MCF 10A (cell line): ENCODE results near the gene NME2. TPM values are rescaled to one million over a fixed set of nuclear protein-coding genes. Genes with fewer than 3 reads are reported as not detected.
A peak's percentile ranks its signal among the peaks of the same experiment; 100 is the strongest.

Experiments used
- BruUV-seq: library from RNA; stranded (reverse); fragments of 400-500 nt; replicated peaks from 2 replicates; lab custom pipeline; 2021; lab: Mats Ljungman, UMichigan
- CTCF ChIA-PET: fragments of 300-600 bp; sonication (Branson Sonifier 250); formaldehyde crosslinking; extraction: SDS; loops from one replicate; lab custom pipeline; 2021; ENCODE audit warnings: antibody characterized with exemption, inconsistent platforms; lab: Yijun Ruan, JAX
- POLR2A ChIA-PET: fragments of 300-600, 350-650 bp; sonication (Branson Sonifier 250); formaldehyde crosslinking; extraction: SDS; loops from one replicate; lab custom pipeline; 2020; ENCODE audit warnings: antibody characterized with exemption, inconsistent platforms; lab: Yijun Ruan, JAX
- DNase-seq: peaks from one replicate; pipeline ENCODE4 v3.0.0-alpha.2; 2018; ENCODE audit not compliant: unreplicated experiment
- H3K27ac Mint-ChIP-seq: one replicate; pipeline ENCODE4 v1.8.0; 2022; ENCODE audit warnings: mild to moderate bottlenecking, low read depth, mixed read lengths; ENCODE audit not compliant: unreplicated experiment
- H3K27me3 Mint-ChIP-seq: one replicate; pipeline ENCODE4 v1.8.0; 2022; ENCODE audit warnings: mixed read lengths; ENCODE audit not compliant: insufficient read depth, unreplicated experiment
- H3K36me3 Mint-ChIP-seq: one replicate; pipeline ENCODE4 v1.8.0; 2022; ENCODE audit warnings: mild to moderate bottlenecking, moderate library complexity, mixed read lengths; ENCODE audit not compliant: insufficient read depth, unreplicated experiment
- H3K4me1 Mint-ChIP-seq: one replicate; pipeline ENCODE4 v1.8.0; 2022; ENCODE audit warnings: mixed read lengths; ENCODE audit not compliant: insufficient read depth, unreplicated experiment
- H3K4me3 Mint-ChIP-seq: one replicate; pipeline ENCODE4 v1.8.0; 2022; ENCODE audit warnings: mild to moderate bottlenecking, moderate library complexity, mixed read lengths; ENCODE audit not compliant: unreplicated experiment
- H3K9me3 Mint-ChIP-seq: one replicate; pipeline ENCODE4 v1.8.0; 2022; ENCODE audit warnings: mixed read lengths; ENCODE audit not compliant: unreplicated experiment
- CTCF ChIP-seq: fragments of 200-600 bp; IDR thresholded peaks from one replicate; pipeline ENCODE4 v1.8.0; 2022; ENCODE audit warnings: antibody characterized with exemption, mild to moderate bottlenecking; ENCODE audit not compliant: unreplicated experiment
- intact Hi-C: fragments of 100-400 bp; cut with micrococcal nuclease; formaldehyde crosslinking; loops from 2 replicates; pipeline ENCODE4 v1.14.1; 2022
- total RNA-seq: library from RNA; stranded (reverse); gene quantifications from 2 replicates; pipeline ENCODE4 v1.2.3, GENCODE V29; 2022

NME2 gene
- total RNA-seq, 1 experiment from 2014 or later, result 1,033 TPM

- CTCF ChIA-PET, result interaction anchor here (0.5 to 1.7 kb wide), 5 partner anchors 12 to 135 kb away, joined by 3 to 6 read pairs (median 5); partner anchors contain the start of gene NME1
- no peak overlapping the region for H3K27ac Mint-ChIP-seq
- no peaks in the 10 kb centered on the region for H3K9me3 Mint-ChIP-seq
- POLR2A ChIA-PET, result interaction anchor here (1.3 to 3.8 kb wide), 2 partner anchors 13 to 15 kb away, joined by 3 to 13 read pairs; partner anchors contain the start of gene SPAG9
- H3K27me3 Mint-ChIP-seq, result no peaks in the 10 kb centered on the region
- no peaks in the 10 kb centered on the region for H3K4me1 Mint-ChIP-seq
- no peak for TF ChIP-seq CTCF
- intact Hi-C loops, result no loop called here
- no peak overlapping the region for H3K4me3 Mint-ChIP-seq
- no peaks in the 10 kb centered on the region for H3K36me3 Mint-ChIP-seq
- no TSS peak for BruUV-seq
- DNase-seq, result no peak
Measured at GRCh38 chr17:51135956-51136355, 30.3 kb upstream of the NME2 start.

GRCh38 chr17:51142597-51142996 is 23.6 kb upstream of the NME2 start:
- Mint-ChIP-seq H3K27me3 (no peaks in the 10 kb centered on the region), H3K9me3 (no peaks in the 10 kb centered on the region)
- POLR2A ChIA-PET, result interaction anchor here (1.3 kb wide), 1 partner anchor 10 kb away, joined by 6 read pairs; the partner anchor contains the start of gene NME1

GRCh38 chr17:51144266-51145022 is 21.8 kb upstream of the NME2 start:
- H3K4me3 Mint-ChIP-seq, result no peak overlapping the region
- H3K36me3 Mint-ChIP-seq, result no peaks in the 10 kb centered on the region
- H3K9me3 Mint-ChIP-seq, result no peaks in the 10 kb centered on the region
- H3K27ac Mint-ChIP-seq, result peak overlapping the region; percentile 24
- no peaks in the 10 kb centered on the region for H3K4me1 Mint-ChIP-seq
- no peaks in the 10 kb centered on the region for H3K27me3 Mint-ChIP-seq
- no peak for DNase-seq
- ChIA-PET POLR2A (no interaction called here), CTCF (interaction anchor here (0.7 to 2.8 kb wide), 2 partner anchors 9 to 779 kb away, joined by 3 to 12 read pairs; partner anchors contain the start of gene NME1)
- intact Hi-C loops, result no loop called here
- no TSS peak for BruUV-seq
- no peak for TF ChIP-seq CTCF

More at GRCh38 chr17:51142597-51142996, 23.6 kb upstream of the NME2 start:
- BruUV-seq, result no TSS peak
- Mint-ChIP-seq H3K27ac (no peak overlapping the region), H3K4me1 (no peaks in the 10 kb centered on the region), H3K36me3 (no peaks in the 10 kb centered on the region), H3K4me3 (no peak overlapping the region)
- CTCF ChIA-PET, result interaction anchor here (0.5 to 2.8 kb wide), 3 partner anchors 11 to 141 kb away, joined by 3 to 12 read pairs (median 3); partner anchors contain the start of gene NME1
- intact Hi-C loops, result no loop called here
- DNase-seq, result no peak
- TF ChIP-seq CTCF, result no peak

- H3K27me3 Mint-ChIP-seq, result no peaks in the 10 kb centered on the region
- no peak overlapping the region for H3K4me3 Mint-ChIP-seq
- POLR2A ChIA-PET, result interaction anchor here (0.7 to 1.7 kb wide), 2 partner anchors 25 to 295 kb away, joined by 3 read pairs; no protein-coding TSS in a partner anchor
- TF ChIP-seq CTCF, result no peak
- CTCF ChIA-PET, result interaction anchor here (0.5 to 1.5 kb wide), 7 partner anchors 12 to 603 kb away, joined by 3 to 5 read pairs (median 4); partner anchors contain the start of gene SPAG9
- no peak for DNase-seq
- no peaks in the 10 kb centered on the region for H3K4me1 Mint-ChIP-seq
- no peaks in the 10 kb centered on the region for H3K36me3 Mint-ChIP-seq
- no peak overlapping the region for H3K27ac Mint-ChIP-seq
- H3K9me3 Mint-ChIP-seq, result no peaks in the 10 kb centered on the region
- intact Hi-C loops, result no loop called here
- BruUV-seq, result no TSS peak
Measured at GRCh38 chr17:51147650-51148049, 18.6 kb upstream of the NME2 start.
